GM21367 (cell line): ENCODE measurements around the gene BTBD18.

ENCODE experiments used
- ATAC-seq: cut with Tn5 transposase; IDR thresholded peaks from one replicate; pipeline ENCODE4 v1.9.1; 2021; ENCODE audit not compliant: unreplicated experiment

Gene BTBD18, protein sequence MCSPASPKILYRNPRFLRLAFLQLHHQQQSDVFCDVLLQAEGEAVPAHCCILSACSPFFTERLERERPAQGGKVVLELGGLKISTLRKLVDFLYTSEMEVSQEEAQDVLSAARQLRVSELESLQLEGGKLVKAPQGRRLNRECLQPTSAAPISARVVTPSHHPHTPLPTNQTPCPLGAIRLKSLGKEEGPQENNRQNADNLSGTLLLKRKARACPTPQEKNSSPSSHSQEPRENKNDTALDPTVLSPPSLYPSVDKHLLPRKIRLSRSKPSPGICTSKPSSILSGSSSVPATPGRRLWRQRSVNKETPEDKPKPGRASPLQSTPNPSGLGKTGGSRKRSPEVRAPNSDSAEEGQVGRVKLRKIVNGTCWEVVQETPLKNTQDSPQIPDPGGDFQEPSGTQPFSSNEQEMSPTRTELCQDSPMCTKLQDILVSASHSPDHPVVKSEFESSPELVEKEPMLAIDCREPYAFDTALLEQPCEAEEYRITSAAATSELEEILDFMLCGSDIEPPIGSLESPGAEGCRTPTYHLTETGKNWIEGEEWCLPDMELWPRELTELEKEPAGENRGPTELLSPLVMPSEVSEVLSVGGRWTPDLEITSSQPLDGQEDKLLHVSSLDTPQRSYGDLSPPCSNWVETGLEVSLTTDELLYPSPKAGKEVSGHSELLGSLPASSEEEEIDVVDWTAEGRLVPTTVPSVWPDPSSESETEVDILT

DNA sequence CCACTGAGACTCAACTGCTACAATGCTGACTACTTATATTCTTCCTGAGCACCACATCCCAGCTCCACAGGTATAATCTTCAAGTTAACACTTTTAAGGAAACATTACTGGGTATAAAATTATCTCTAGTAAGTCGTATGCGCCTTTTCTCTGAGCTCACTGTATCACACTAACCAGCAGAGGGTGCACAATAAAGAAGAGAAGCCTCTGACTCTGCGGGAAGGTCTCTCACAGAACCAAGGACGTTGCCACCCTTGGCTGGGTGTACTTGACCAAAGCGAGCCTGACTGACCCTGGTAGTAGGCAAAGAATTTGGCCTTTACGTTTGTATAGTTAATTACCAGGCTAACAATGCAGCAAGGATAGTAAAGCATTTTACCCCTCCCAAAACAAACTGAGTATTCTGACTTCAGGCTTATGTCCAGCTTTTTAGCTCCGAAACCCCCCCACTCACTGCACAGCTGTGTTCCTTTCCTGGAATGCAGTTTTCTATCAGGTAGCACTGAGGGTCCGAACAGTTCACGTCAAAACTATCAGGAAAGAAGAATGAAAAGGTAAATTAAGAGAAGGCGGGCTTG is at the start of gene BTBD18:
Gene BTBD18 (minus strand): TSS at position 144 of the 578 bp plus-strand sequence. CDS start 631 bp downstream, outside the sequence.
- ATAC-seq = no peak

- ATAC-seq = no peak
Observed at GRCh38 chr11:57801183-57801485, 49.5 kb upstream of the BTBD18 start.

DNA sequence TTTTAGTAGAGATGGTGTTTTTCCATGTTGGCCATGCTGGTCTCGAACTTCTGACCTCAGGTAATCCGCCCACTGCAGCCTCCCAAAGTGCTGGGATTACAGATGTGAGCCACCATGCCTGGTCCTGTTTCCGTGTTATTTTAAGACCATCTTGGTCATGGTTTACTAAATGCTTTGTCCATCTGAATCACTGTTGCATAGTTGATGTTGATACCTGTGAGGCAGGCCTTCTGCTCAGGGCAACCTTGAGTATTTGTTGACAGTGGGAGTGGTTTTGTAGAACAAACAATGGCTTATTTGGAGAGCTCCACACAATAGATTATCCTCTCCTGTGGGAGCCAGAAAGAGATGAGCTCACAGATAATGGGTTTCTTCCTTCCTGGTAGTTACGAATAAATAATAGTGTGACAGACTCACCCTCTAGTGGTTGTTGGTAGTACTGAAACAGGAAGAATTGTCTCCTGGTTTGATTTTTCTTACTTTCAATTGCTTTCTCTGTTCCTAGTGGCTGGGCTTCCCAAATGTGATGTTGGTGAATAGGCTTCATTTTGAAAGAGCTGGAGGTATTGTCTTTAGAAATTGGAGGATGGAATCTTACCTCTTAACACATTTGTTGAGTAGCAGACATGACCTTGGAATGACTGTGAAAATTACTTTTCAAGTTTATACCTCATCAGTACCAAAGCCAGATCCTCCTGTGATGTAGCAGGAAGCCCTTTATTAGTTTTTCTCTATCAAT is 49.0 kb upstream of the BTBD18 start:
- peak; percentile 82 for ATAC-seq

- ATAC-seq = no peak
Observed at GRCh38 chr11:57798905-57799559, 47.4 kb upstream of the BTBD18 start.

- no peak for ATAC-seq
Observed at GRCh38 chr11:57793351-57794115, 41.9 kb upstream of the BTBD18 start.

DNA sequence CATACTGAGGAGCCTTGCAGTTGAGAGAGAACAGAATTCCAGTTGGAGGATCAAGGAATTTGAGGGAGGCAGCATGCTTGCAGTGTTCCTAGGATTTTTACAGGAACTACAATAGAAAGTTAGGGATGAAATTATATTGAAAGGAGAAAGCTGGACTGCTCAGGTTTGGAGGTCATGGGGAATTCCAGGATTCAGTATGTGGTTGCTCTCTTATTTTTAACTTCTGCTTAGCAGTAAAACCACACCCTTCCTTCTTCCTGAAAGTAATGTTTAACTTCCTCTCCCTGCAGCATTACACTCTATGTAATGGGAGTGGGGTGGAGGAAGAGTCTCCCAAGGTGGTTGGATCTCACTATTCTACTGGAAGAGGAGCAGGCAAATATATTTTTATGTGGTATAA is 41.3 kb upstream of the BTBD18 start:
- ATAC-seq = no peak

DNA sequence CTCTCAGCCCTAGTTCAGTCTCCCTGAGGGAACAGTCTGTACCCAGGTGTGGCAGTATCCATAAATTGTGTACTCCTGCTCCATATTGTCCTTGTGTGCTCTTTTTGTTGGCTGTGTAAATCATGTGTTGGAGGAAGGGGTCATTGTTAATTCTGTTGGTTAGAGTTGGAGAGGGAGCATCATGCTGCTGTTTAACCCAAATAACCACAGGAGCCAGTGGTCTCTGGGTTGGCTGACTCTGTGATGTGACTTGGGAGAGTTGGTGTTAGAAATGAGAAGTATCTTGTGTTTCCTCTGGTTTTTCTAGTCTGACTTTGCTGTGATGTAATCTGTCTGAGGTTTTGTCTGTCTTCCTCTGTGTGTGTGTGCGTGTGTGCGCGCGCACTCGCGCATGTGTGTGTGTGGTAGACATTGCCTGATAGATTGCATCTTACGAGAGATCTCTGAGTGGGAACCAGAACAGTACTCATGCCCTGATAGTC is 40.5 kb upstream of the BTBD18 start:
- peak; percentile 87 for ATAC-seq

DNA sequence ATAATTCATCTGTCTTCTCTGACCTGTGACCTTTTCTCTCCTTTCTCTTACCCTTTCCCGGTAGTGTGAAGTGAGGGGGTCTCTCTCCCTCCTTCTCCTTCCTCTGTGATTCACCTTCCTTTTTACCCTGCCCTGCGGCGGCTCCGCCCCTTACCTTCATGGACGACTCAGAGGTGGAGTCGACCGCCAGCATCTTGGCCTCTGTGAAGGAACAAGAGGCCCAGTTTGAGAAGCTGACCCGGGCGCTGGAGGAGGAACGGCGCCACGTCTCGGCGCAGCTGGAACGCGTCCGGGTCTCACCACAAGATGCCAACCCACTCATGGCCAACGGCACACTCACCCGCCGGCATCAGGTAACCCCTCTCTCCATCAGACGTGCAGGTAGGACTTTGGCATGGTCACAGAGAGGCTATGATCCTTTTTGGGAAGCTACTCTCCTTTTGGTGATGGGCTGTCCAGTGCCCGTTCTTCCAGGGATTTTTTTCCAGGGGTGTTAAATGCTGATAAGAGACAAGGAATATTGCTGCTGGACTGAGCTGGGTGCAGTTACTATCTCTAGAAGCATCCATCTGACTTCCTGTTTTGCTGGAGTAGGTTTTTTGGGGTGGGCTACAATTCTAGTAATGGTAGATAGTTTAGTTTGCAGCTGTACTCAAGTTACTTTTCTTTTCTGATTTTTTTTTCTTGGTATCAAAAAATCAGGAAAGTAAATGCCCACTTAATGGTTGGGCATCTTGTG is 39.9 kb upstream of the BTBD18 start:
- ATAC-seq = no peak

- no peak for ATAC-seq
Observed at GRCh38 chr11:57788703-57789088, 37.1 kb upstream of the BTBD18 start.

DNA sequence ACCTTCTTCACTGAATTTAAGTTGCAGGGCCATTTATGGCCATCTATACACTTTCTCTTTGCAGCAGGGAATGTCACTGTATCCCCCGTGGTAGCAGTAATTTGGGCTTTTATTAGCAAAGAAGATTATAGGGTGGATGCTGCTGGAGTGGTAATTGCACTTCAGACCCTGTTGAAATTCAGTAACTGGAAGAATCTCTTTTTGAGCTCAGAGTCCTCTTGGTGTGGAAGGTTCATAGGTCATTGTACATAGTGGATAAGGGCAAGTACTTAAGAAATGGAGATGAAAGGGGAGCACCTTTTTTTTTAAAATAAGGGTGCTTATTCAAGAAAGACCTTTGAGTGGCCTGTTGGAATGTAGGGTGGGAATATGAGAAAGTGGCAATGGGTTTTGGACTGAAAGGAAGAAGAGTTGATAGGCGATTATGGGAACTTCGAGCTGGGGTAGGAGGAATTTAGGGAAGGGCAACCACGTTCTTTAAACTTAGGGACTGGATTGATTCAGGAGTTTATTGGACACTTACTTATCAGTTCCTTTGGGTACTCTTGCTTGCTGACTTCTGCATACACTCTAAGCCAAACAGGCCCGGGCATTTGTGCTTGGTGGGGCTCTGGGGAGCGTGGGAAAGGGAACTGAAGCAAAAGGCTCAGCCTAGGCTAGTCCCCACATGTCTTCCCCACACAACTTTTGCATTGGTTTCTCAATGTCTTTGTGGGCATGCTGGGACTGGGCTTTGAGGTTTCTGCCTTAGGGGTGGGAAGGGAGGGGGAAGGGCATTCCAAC is 36.5 kb upstream of the BTBD18 start:
- ATAC-seq = peak; percentile 34

- ATAC-seq = no peak
Observed at GRCh38 chr11:57787006-57787604, 35.5 kb upstream of the BTBD18 start.

- no peak for ATAC-seq
Observed at GRCh38 chr11:57786436-57786835, 34.8 kb upstream of the BTBD18 start.

- no peak for ATAC-seq
Observed at GRCh38 chr11:57785072-57785471, 33.5 kb upstream of the BTBD18 start.

- no peak for ATAC-seq
Observed at GRCh38 chr11:57781529-57781943, 29.9 kb upstream of the BTBD18 start.

- no peak for ATAC-seq
Observed at GRCh38 chr11:57779276-57779675, 27.7 kb upstream of the BTBD18 start.

DNA sequence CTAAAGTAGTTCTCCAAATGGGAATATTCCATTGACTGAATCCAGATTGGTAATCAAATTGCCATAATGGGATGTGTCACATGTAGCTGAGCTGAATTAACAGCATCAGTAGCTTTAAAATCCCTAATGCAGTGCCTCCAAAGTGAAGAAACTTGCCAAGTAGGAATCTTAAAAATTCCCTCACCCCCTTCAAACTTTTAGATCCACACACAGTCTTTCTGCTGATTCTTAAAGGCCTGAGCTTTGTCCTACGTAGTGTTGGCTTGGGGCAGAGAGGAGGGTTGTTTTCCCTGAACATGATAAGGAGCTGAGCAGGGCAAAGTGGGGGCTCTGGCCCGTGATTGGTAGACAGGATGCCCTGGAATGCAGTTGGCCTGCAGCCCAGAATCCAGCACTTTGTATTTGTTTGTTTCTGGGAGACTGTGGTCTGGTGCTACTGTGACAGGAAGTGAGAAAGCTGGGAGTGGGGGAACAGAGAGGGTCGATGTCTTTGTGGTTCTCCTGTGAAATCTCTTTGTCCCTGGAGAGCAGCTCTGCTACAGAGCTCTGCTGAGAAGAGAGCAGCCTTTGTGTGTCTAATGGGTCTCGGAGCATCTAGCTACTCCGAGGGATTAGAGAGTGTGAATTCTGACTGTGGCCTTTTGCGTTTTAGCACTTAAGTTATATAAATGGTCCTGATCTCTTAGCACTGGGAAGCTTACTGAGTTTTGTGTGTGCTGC is 26.9 kb upstream of the BTBD18 start:
- no peak for ATAC-seq

DNA sequence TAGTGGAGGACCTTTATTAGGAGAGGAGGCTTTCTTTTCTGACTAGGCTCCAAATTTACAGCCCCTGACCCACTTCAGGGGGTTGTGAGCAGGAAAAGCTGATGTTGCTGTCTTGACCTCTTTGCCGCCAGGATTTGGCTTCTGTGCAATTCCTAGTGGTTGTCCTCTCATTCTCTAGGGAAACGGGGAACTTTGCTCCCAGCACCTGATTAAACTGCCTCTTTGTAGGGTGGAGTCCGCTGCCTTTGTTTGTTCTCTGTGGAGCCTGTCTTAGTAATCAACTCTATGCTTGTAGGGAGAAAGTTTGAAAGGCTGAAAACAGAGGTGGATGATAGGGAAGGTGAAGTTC is 26.3 kb upstream of the BTBD18 start:
- ATAC-seq = no peak
